WTC11 (cell line): ENCODE results near the gene GH2. TPM values are rescaled to one million over a fixed set of nuclear protein-coding genes. Genes with fewer than 3 reads are reported as not detected.

Experiments
- ATAC-seq: fragments of 200-7000 bp; cut with Tn5 transposase; 2 replicates; pipeline ENCODE4 v1.10.0; 2021; ENCODE audit warnings: mild to moderate bottlenecking, moderate library complexity
- CTCF ChIA-PET: fragments of 300-600 bp; sonication (Branson Sonifier 250); formaldehyde crosslinking; loops from one replicate; lab custom pipeline; 2021; ENCODE audit warnings: antibody characterized with exemption; lab: Charles Lee
- POLR2A ChIA-PET: fragments of 350-600 bp; sonication (Branson Sonifier 250); formaldehyde crosslinking; loops from one replicate; lab custom pipeline; 2021; ENCODE audit warnings: antibody characterized with exemption; lab: Charles Lee
- DNase-seq: peaks from one replicate; pipeline ENCODE4 v3.0.0; 2021; ENCODE audit warnings: low spot score
- H3K27ac Mint-ChIP-seq: 2 replicates; pipeline ENCODE4 v1.8.0; 2021; ENCODE audit warnings: mixed read lengths
- H3K27me3 Mint-ChIP-seq: 2 replicates; pipeline ENCODE4 v1.8.0; 2021; ENCODE audit warnings: low read depth, mild to moderate bottlenecking, moderate library complexity, mixed read lengths
- H3K36me3 Mint-ChIP-seq: 2 replicates; pipeline ENCODE4 v1.8.0; 2021; ENCODE audit warnings: mixed read lengths
- H3K4me1 Mint-ChIP-seq: 2 replicates; pipeline ENCODE4 v1.8.0; 2022; ENCODE audit warnings: mixed read lengths
- H3K4me3 Mint-ChIP-seq: 2 replicates; pipeline ENCODE4 v1.8.0; 2021; ENCODE audit warnings: mild to moderate bottlenecking, moderate library complexity, mixed read lengths
- H3K9me3 Mint-ChIP-seq: 2 replicates; pipeline ENCODE4 v1.8.0; 2021; ENCODE audit warnings: mixed read lengths
- ATF1 ChIP-seq: sonication (generic); formaldehyde crosslinking; IDR thresholded peaks from 2 replicates; pipeline ENCODE4 v1.8.1; 2023; ENCODE audit warnings: mild to moderate bottlenecking, moderate library complexity, missing genetic modification reagents
- CBFB ChIP-seq: sonication (generic); formaldehyde crosslinking; IDR thresholded peaks from 2 replicates; pipeline ENCODE4 v1.8.1; 2022; ENCODE audit warnings: mild to moderate bottlenecking, low read depth, missing genetic modification reagents
- CREB1 ChIP-seq: sonication (generic); formaldehyde crosslinking; IDR thresholded peaks from 2 replicates; pipeline ENCODE4 v1.8.0; 2023; ENCODE audit warnings: mild to moderate bottlenecking, missing genetic modification reagents
- EMX1 ChIP-seq: fragments of 250-450 bp; sonication (Bioruptor Pico); IDR thresholded peaks from 2 replicates; pipeline ENCODE4 v1.8.0; 2021; ENCODE audit warnings: mild to moderate bottlenecking
- FOXK1 ChIP-seq: sonication (generic); formaldehyde crosslinking; IDR thresholded peaks from 2 replicates; pipeline ENCODE4 v1.8.0; 2022; ENCODE audit warnings: mild to moderate bottlenecking, moderate library complexity, missing genetic modification reagents
- FOXP1 ChIP-seq: sonication (generic); formaldehyde crosslinking; IDR thresholded peaks from 2 replicates; pipeline ENCODE4 v1.8.0; 2022; ENCODE audit warnings: missing genetic modification reagents, mild to moderate bottlenecking, moderate library complexity, borderline replicate concordance
- GRHL2 ChIP-seq: fragments of 250-450 bp; sonication (Bioruptor Pico); IDR thresholded peaks from 2 replicates; pipeline ENCODE4 v1.8.0; 2022; ENCODE audit warnings: mild to moderate bottlenecking, moderate library complexity; ENCODE audit not compliant: insufficient replicate concordance, severe bottlenecking
- NFYB ChIP-seq: sonication (generic); formaldehyde crosslinking; conservative IDR thresholded peaks from 2 replicates; pipeline ENCODE4 v1.8.0; 2022; ENCODE audit warnings: low read depth, missing genetic modification reagents
- NR2C2 ChIP-seq: sonication (generic); formaldehyde crosslinking; IDR thresholded peaks from 2 replicates; pipeline ENCODE4 v1.8.0; 2022; ENCODE audit warnings: mild to moderate bottlenecking, missing genetic modification reagents
- RELA ChIP-seq: sonication (generic); formaldehyde crosslinking; IDR thresholded peaks from 2 replicates; pipeline ENCODE4 v1.8.1; 2022; ENCODE audit warnings: missing genetic modification reagents, mild to moderate bottlenecking, borderline replicate concordance
- SMAD4 ChIP-seq: sonication (generic); formaldehyde crosslinking; IDR thresholded peaks from 2 replicates; pipeline ENCODE4 v1.8.0; 2022; ENCODE audit warnings: mild to moderate bottlenecking, missing genetic modification reagents
- SOX15 ChIP-seq: fragments of 250-450 bp; sonication (Bioruptor Pico); IDR thresholded peaks from 2 replicates; pipeline ENCODE4 v1.9.0; 2021; ENCODE audit warnings: mild to moderate bottlenecking
- ZBTB21 ChIP-seq: sonication (generic); formaldehyde crosslinking; IDR thresholded peaks from 2 replicates; pipeline ENCODE4 v1.8.1; 2023; ENCODE audit warnings: mild to moderate bottlenecking, missing genetic modification reagents, borderline replicate concordance
- total RNA-seq: library from RNA; stranded (reverse); gene quantifications from 3 replicates; pipeline ENCODE4 v1.2.3, GENCODE V29; 2021
- TF ChIP-seq, protein P1 (sequence below): sonication (generic); formaldehyde crosslinking; IDR thresholded peaks from 2 replicates; pipeline ENCODE4 v1.8.1; 2023; ENCODE audit warnings: mild to moderate bottlenecking, missing genetic modification reagents
- TF ChIP-seq, protein P2 (sequence below): sonication (generic); formaldehyde crosslinking; IDR thresholded peaks from 2 replicates; pipeline ENCODE4 v1.8.1; 2023; ENCODE audit warnings: mild to moderate bottlenecking, missing genetic modification reagents
- TF ChIP-seq, protein P3 (sequence below): sonication (generic); formaldehyde crosslinking; IDR thresholded peaks from 2 replicates; pipeline ENCODE4 v1.8.1; 2022; ENCODE audit warnings: low read depth, missing genetic modification reagents, borderline replicate concordance
- TF ChIP-seq, protein P4 (sequence below): fragments of 250-450 bp; sonication (Bioruptor Pico); IDR thresholded peaks from 2 replicates; pipeline ENCODE4 v2.1.2; 2022; ENCODE audit warnings: mild to moderate bottlenecking, moderate library complexity

The GH2 gene
- total RNA-seq, 1 experiment from 2014 or later, result 0.35 TPM

DNA sequence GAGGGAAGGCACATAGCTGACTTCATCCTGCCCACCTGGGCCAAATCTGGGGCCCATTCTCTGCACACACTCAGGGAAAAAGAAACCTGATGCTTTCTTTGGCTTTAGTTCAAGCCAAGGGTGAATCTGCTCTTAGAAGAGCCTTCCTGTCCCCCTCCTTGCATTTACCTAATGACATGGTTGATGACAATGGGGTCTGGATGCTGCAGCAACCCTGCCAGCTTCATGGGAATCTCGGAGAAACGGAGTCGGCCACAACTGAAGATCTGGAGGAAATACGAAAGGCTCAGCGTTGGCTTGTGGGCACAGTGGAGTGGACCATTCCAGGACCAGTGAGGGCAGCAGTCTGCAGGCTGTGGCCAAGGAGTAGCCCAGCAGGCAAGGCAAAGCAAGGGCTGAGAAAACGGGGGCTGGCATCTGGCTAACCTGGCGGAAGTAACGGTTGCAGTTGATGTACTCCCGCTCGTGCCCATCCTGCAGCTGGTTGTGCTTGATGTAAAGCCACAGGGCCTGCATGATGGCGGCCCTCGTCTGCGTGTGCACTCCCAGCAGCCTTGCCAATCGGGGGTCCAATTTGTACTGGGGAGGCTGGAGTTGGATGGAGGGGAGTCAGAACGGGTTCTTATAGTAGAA lies 47.9 kb downstream of the GH2 start (continued):
- TF ChIP-seq, protein P1, sequence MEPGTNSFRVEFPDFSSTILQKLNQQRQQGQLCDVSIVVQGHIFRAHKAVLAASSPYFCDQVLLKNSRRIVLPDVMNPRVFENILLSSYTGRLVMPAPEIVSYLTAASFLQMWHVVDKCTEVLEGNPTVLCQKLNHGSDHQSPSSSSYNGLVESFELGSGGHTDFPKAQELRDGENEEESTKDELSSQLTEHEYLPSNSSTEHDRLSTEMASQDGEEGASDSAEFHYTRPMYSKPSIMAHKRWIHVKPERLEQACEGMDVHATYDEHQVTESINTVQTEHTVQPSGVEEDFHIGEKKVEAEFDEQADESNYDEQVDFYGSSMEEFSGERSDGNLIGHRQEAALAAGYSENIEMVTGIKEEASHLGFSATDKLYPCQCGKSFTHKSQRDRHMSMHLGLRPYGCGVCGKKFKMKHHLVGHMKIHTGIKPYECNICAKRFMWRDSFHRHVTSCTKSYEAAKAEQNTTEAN, result no peak
- TF ChIP-seq, protein P2, sequence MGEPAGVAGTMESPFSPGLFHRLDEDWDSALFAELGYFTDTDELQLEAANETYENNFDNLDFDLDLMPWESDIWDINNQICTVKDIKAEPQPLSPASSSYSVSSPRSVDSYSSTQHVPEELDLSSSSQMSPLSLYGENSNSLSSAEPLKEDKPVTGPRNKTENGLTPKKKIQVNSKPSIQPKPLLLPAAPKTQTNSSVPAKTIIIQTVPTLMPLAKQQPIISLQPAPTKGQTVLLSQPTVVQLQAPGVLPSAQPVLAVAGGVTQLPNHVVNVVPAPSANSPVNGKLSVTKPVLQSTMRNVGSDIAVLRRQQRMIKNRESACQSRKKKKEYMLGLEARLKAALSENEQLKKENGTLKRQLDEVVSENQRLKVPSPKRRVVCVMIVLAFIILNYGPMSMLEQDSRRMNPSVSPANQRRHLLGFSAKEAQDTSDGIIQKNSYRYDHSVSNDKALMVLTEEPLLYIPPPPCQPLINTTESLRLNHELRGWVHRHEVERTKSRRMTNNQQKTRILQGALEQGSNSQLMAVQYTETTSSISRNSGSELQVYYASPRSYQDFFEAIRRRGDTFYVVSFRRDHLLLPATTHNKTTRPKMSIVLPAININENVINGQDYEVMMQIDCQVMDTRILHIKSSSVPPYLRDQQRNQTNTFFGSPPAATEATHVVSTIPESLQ, result no peak

DNA sequence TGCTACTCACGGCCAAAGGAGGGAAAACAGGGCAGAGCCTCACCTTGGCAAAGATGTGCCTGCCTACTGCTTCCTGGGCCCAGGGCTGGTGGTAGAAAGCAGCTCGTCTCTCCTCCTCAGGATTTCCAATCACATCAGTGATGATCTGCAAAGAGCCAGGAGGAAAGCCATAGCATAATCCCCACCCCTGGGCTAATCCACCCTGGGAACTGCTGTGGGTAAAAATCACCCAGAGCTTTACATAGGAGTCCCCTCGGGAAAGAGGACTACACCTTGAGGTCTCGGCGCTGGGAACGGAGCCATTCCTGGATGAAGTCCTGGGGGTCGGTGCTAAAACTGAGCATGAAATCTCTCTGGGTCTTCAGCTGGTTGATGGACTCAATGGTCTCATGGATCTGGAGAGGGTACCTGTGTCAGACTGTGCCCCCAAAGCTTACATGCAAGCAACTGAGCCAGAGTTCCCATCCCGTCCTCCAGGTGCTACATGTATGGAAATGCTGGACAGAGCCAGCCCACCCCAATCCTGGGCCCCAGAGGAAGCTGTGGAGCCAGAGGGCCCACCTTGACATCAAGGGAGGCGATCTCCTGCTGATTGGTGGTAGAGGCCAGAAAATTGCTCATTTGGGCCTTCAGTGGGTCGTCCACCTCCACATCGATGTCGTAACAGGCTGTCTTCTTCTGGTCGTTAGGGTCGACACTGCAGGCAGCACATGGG lies 48.6 kb downstream of the GH2 start:
- H3K27me3 Mint-ChIP-seq, result no peaks in the 10 kb centered on the region
- DNase-seq (no peak), ATAC-seq (no peak)
- H3K4me1 Mint-ChIP-seq, result peaks cover 12% of the 10 kb centered on the region
- TF ChIP-seq RELA (CRISPR knock-in tag) (no peak), ZBTB21 (CRISPR knock-in tag) (no peak), EMX1 (CRISPR knock-in tag) (no peak), NFYB (CRISPR knock-in tag) (no peak), ATF1 (CRISPR knock-in tag) (no peak), SMAD4 (CRISPR knock-in tag) (no peak), CBFB (CRISPR knock-in tag) (no peak), FOXP1 (CRISPR knock-in tag) (no peak), CREB1 (CRISPR knock-in tag) (no peak), FOXK1 (no peak), GRHL2 (CRISPR knock-in tag) (no peak), NR2C2 (CRISPR knock-in tag) (no peak)
- TF ChIP-seq, protein P3, sequence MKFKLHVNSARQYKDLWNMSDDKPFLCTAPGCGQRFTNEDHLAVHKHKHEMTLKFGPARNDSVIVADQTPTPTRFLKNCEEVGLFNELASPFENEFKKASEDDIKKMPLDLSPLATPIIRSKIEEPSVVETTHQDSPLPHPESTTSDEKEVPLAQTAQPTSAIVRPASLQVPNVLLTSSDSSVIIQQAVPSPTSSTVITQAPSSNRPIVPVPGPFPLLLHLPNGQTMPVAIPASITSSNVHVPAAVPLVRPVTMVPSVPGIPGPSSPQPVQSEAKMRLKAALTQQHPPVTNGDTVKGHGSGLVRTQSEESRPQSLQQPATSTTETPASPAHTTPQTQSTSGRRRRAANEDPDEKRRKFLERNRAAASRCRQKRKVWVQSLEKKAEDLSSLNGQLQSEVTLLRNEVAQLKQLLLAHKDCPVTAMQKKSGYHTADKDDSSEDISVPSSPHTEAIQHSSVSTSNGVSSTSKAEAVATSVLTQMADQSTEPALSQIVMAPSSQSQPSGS (CRISPR knock-in tag), result no peak
- TF ChIP-seq, protein P4, sequence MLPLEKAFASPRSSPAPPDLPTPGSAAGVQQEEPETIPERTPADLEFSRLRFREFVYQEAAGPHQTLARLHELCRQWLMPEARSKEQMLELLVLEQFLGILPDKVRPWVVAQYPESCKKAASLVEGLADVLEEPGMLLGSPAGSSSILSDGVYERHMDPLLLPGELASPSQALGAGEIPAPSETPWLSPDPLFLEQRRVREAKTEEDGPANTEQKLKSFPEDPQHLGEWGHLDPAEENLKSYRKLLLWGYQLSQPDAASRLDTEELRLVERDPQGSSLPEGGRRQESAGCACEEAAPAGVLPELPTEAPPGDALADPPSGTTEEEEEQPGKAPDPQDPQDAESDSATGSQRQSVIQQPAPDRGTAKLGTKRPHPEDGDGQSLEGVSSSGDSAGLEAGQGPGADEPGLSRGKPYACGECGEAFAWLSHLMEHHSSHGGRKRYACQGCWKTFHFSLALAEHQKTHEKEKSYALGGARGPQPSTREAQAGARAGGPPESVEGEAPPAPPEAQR (CRISPR knock-in tag), result no peak
- ChIA-PET POLR2A (no interaction called here), CTCF (interaction anchor here (0.7 to 1.5 kb wide), 2 partner anchors 15 to 60 kb away, joined by 3 to 6 read pairs; partner anchors contain the start of gene CCDC47)
- peaks cover 67% of the 10 kb centered on the region for H3K36me3 Mint-ChIP-seq
- no peak overlapping the region for H3K27ac Mint-ChIP-seq
- H3K9me3 Mint-ChIP-seq, result no peaks in the 10 kb centered on the region
- H3K4me3 Mint-ChIP-seq, result no peak overlapping the region

DNA sequence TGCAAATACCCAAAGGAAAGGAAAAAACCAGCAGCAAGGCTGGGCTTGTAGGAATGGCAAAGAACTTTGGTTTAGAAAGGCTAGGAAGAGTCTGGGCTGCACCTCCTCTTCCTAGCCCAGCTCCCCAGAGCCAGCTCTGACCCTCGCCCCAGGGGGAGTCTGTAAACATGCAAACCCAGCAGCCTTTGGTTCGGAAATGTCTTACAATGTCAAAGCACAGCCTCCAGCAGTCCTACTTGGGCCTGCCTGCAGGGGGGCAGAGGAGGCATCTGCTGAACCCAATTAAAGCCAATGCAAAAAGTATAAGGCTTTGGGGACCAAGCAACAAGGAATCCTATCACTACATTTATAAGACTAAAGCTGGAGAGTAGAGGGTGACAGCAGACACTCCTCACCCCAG lies 49.3 kb downstream of the GH2 start:
- H3K27ac Mint-ChIP-seq, result no peak overlapping the region
- H3K4me1 Mint-ChIP-seq, result peaks cover 12% of the 10 kb centered on the region
- peaks cover 67% of the 10 kb centered on the region for H3K36me3 Mint-ChIP-seq
- TF ChIP-seq SOX15, result no peak
- H3K4me3 Mint-ChIP-seq, result no peak overlapping the region
- H3K27me3 Mint-ChIP-seq, result no peaks in the 10 kb centered on the region
- CTCF ChIA-PET, result no interaction called here
- ATAC-seq (0 out of 2 replicates have a peak, but pooled peaks have one; percentile 5), DNase-seq (no peak)
- H3K9me3 Mint-ChIP-seq, result no peaks in the 10 kb centered on the region
- POLR2A ChIA-PET, result no interaction called here
